SK-N-SH treated with all-trans-retinoic acid at 6 μM for 48 hours (cell line): Measurements from ENCODE around the gene IFI44L.

Experiments
- ATAC-seq: fragments of 200-7000 bp; cut with Tn5 transposase; 3 replicates; pipeline ENCODE4 v1.9.1; 2020; ENCODE audit warnings: mild to moderate bottlenecking, moderate library complexity
- CSDC2 ChIP-seq: fragments of 250-450 bp; sonication (Bioruptor Pico); IDR thresholded peaks from 2 replicates; pipeline ENCODE4 v1.5.0; 2020; ENCODE audit warnings: mild to moderate bottlenecking, moderate library complexity
- ESRRG ChIP-seq: fragments of 250-450 bp; sonication (Bioruptor Pico); IDR thresholded peaks from 2 replicates; pipeline ENCODE4 v1.6.1; 2021; ENCODE audit warnings: mild to moderate bottlenecking
- GLIS3 ChIP-seq: fragments of 250-450 bp; sonication (Bioruptor Pico); IDR thresholded peaks from 2 replicates; pipeline ENCODE4 v1.5.0; 2020; ENCODE audit warnings: mild to moderate bottlenecking, moderate library complexity
- ISL1 ChIP-seq: fragments of 250-450 bp; sonication (Bioruptor Pico); IDR thresholded peaks from 2 replicates; pipeline ENCODE4 v2.1.2; 2022; ENCODE audit warnings: mild to moderate bottlenecking, moderate library complexity
- OSR1 ChIP-seq: fragments of 250-450 bp; sonication (Bioruptor Pico); IDR thresholded peaks from 2 replicates; pipeline ENCODE4 v1.8.0; 2022; ENCODE audit warnings: moderate library complexity, mild to moderate bottlenecking, inconsistent platforms
- PPARA ChIP-seq: fragments of 250-450 bp; sonication (Bioruptor Pico); IDR thresholded peaks from 2 replicates; pipeline ENCODE4 v1.5.0; 2020; ENCODE audit warnings: mild to moderate bottlenecking, borderline replicate concordance
- RARB ChIP-seq: fragments of 250-450 bp; sonication (Bioruptor Pico); IDR thresholded peaks from 2 replicates; pipeline ENCODE4 v1.8.0; 2021; ENCODE audit warnings: mild to moderate bottlenecking, moderate library complexity
- SNAI2 ChIP-seq: fragments of 250-450 bp; sonication (Bioruptor Pico); IDR thresholded peaks from 2 replicates; pipeline ENCODE4 v1.5.0; 2020; ENCODE audit warnings: mild to moderate bottlenecking, moderate library complexity
- TCF4 ChIP-seq: fragments of 250-450 bp; sonication (Bioruptor Pico); IDR thresholded peaks from 2 replicates; pipeline ENCODE4 v1.8.0; 2021; ENCODE audit warnings: mild to moderate bottlenecking, moderate library complexity, borderline replicate concordance
- TOX ChIP-seq: fragments of 250-450 bp; sonication (Bioruptor Pico); IDR thresholded peaks from 2 replicates; pipeline ENCODE4 v1.8.0; 2021; ENCODE audit warnings: mild to moderate bottlenecking, moderate library complexity, borderline replicate concordance
- ZFP3 ChIP-seq: fragments of 250-450 bp; sonication (Bioruptor Pico); IDR thresholded peaks from 2 replicates; pipeline ENCODE4 v1.5.0; 2020; ENCODE audit warnings: mild to moderate bottlenecking, moderate library complexity
- ZFP30 ChIP-seq: fragments of 450-650 bp; formaldehyde crosslinking; IDR thresholded peaks from 2 replicates; pipeline ENCODE4 v1.5.0; 2022; ENCODE audit warnings: mild to moderate bottlenecking, moderate library complexity
- ZNF565 ChIP-seq: fragments of 450-650 bp; formaldehyde crosslinking; conservative IDR thresholded peaks from 2 replicates; pipeline ENCODE4 v1.5.0; 2020; ENCODE audit warnings: low read depth, mild to moderate bottlenecking, moderate library complexity
- ZNF70 ChIP-seq: fragments of 450-650 bp; formaldehyde crosslinking; IDR thresholded peaks from 2 replicates; pipeline ENCODE4 v1.5.0; 2020; ENCODE audit warnings: mild to moderate bottlenecking, moderate library complexity
- ZNF8 ChIP-seq: fragments of 450-650 bp; formaldehyde crosslinking; IDR thresholded peaks from 2 replicates; pipeline ENCODE4 v1.5.0; 2020; ENCODE audit warnings: mild to moderate bottlenecking, moderate library complexity
- TF ChIP-seq, protein P1 (sequence below): fragments of 250-450 bp; sonication (Bioruptor Pico); IDR thresholded peaks from 2 replicates; pipeline ENCODE4 v1.5.0; 2020; ENCODE audit warnings: mild to moderate bottlenecking, moderate library complexity
- TF ChIP-seq, protein P2 (sequence below): fragments of 250-450 bp; sonication (Bioruptor Pico); IDR thresholded peaks from 2 replicates; pipeline ENCODE4 v1.5.1; 2021; ENCODE audit warnings: mild to moderate bottlenecking, moderate library complexity
- TF ChIP-seq, protein P3 (sequence below): fragments of 250-450 bp; sonication (Bioruptor Pico); IDR thresholded peaks from 2 replicates; pipeline ENCODE4 v1.8.0; 2020; ENCODE audit warnings: mild to moderate bottlenecking, moderate library complexity, borderline replicate concordance
- TF ChIP-seq, protein P4 (sequence below): fragments of 250-450 bp; sonication (Bioruptor Pico); IDR thresholded peaks from 2 replicates; pipeline ENCODE4 v1.8.0; 2021; ENCODE audit warnings: low read depth, mild to moderate bottlenecking, moderate library complexity, borderline replicate concordance
- TF ChIP-seq, protein P5 (sequence below): fragments of 250-450 bp; sonication (Bioruptor Pico); IDR thresholded peaks from 2 replicates; pipeline ENCODE4 v1.5.1; 2020; ENCODE audit warnings: low read depth, mild to moderate bottlenecking, moderate library complexity

Gene IFI44L

DNA sequence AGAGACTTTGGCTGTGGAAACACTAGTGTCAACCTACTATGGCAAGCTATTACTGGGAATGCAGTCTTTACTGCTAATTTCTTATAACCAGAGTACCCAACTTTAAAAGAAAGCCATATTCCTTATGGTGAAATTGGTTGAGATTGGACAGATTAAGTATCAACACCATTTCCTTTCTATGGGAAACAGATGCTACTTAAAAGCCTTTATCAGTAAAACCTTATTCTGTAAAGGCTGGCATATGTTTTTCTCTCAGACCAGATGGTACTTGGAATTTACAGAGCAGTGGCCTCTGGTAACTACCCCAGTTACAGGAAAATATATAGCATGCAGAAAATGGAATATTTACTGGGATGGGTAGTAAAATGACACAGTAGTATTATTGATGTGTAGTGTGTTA is 48.2 kb downstream of the IFI44L start:
- TF ChIP-seq TCF4 (CRISPR knock-in tag) (peak; percentile 95), ZNF70 (CRISPR knock-in tag) (peak; percentile 52; the same call in 1 of the 2 replicates), ISL1 (CRISPR knock-in tag) (peak; percentile 16; the same call in 1 of the 2 replicates), ZFP3 (no peak), CSDC2 (CRISPR knock-in tag) (no peak)
- TF ChIP-seq, protein P1, sequence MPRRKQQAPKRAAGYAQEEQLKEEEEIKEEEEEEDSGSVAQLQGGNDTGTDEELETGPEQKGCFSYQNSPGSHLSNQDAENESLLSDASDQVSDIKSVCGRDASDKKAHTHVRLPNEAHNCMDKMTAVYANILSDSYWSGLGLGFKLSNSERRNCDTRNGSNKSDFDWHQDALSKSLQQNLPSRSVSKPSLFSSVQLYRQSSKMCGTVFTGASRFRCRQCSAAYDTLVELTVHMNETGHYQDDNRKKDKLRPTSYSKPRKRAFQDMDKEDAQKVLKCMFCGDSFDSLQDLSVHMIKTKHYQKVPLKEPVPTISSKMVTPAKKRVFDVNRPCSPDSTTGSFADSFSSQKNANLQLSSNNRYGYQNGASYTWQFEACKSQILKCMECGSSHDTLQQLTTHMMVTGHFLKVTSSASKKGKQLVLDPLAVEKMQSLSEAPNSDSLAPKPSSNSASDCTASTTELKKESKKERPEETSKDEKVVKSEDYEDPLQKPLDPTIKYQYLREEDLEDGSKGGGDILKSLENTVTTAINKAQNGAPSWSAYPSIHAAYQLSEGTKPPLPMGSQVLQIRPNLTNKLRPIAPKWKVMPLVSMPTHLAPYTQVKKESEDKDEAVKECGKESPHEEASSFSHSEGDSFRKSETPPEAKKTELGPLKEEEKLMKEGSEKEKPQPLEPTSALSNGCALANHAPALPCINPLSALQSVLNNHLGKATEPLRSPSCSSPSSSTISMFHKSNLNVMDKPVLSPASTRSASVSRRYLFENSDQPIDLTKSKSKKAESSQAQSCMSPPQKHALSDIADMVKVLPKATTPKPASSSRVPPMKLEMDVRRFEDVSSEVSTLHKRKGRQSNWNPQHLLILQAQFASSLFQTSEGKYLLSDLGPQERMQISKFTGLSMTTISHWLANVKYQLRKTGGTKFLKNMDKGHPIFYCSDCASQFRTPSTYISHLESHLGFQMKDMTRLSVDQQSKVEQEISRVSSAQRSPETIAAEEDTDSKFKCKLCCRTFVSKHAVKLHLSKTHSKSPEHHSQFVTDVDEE (CRISPR knock-in tag): peak; percentile 41; the same call in 1 of the 2 replicates
- peak; percentile 56; the same call in 2 of the 3 replicates for ATAC-seq

DNA sequence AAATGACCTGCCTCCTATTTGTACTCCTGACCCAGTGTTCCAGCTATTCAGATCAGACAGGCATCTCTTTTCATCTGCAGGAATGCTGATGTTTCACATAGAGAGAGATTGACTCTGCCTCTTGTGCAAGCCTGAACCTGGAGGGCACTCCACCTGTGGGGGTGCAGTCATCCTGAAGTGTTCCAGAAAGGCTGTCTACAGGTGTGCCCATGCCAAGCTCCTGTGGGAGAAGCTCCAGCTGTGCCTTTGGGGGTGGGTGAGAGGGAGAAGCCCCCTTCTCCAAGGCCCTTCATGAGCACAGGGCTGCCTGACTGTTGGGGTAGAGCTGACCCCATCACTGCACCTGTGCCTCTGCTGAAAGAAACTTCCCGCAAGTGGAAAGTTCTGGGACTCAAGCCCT is 52.2 kb downstream of the IFI44L start:
- TF ChIP-seq TOX (CRISPR knock-in tag) (no peak), ZNF8 (CRISPR knock-in tag) (no peak), ISL1 (CRISPR knock-in tag) (no peak), ESRRG (CRISPR knock-in tag) (no peak), PPARA (CRISPR knock-in tag) (no peak), ZFP30 (CRISPR knock-in tag) (no peak), ZNF70 (CRISPR knock-in tag) (no peak), RARB (no peak), SNAI2 (CRISPR knock-in tag) (no peak), CSDC2 (CRISPR knock-in tag) (no peak), TCF4 (CRISPR knock-in tag) (no peak), OSR1 (CRISPR knock-in tag) (no peak), ZNF565 (no peak), GLIS3 (CRISPR knock-in tag) (no peak)
- TF ChIP-seq, protein P1 (CRISPR knock-in tag): no peak
- TF ChIP-seq, protein P2, sequence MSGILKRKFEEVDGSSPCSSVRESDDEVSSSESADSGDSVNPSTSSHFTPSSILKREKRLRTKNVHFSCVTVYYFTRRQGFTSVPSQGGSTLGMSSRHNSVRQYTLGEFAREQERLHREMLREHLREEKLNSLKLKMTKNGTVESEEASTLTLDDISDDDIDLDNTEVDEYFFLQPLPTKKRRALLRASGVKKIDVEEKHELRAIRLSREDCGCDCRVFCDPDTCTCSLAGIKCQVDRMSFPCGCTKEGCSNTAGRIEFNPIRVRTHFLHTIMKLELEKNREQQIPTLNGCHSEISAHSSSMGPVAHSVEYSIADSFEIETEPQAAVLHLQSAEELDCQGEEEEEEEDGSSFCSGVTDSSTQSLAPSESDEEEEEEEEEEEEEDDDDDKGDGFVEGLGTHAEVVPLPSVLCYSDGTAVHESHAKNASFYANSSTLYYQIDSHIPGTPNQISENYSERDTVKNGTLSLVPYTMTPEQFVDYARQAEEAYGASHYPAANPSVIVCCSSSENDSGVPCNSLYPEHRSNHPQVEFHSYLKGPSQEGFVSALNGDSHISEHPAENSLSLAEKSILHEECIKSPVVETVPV (CRISPR knock-in tag): no peak
- TF ChIP-seq, protein P3, sequence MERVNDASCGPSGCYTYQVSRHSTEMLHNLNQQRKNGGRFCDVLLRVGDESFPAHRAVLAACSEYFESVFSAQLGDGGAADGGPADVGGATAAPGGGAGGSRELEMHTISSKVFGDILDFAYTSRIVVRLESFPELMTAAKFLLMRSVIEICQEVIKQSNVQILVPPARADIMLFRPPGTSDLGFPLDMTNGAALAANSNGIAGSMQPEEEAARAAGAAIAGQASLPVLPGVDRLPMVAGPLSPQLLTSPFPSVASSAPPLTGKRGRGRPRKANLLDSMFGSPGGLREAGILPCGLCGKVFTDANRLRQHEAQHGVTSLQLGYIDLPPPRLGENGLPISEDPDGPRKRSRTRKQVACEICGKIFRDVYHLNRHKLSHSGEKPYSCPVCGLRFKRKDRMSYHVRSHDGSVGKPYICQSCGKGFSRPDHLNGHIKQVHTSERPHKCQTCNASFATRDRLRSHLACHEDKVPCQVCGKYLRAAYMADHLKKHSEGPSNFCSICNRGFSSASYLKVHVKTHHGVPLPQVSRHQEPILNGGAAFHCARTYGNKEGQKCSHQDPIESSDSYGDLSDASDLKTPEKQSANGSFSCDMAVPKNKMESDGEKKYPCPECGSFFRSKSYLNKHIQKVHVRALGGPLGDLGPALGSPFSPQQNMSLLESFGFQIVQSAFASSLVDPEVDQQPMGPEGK (CRISPR knock-in tag): no peak
- TF ChIP-seq, protein P4, sequence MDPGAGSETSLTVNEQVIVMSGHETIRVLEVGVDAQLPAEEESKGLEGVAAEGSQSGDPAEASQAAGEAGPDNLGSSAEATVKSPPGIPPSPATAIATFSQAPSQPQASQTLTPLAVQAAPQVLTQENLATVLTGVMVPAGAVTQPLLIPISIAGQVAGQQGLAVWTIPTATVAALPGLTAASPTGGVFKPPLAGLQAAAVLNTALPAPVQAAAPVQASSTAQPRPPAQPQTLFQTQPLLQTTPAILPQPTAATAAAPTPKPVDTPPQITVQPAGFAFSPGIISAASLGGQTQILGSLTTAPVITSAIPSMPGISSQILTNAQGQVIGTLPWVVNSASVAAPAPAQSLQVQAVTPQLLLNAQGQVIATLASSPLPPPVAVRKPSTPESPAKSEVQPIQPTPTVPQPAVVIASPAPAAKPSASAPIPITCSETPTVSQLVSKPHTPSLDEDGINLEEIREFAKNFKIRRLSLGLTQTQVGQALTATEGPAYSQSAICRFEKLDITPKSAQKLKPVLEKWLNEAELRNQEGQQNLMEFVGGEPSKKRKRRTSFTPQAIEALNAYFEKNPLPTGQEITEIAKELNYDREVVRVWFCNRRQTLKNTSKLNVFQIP: no peak
- TF ChIP-seq, protein P5, sequence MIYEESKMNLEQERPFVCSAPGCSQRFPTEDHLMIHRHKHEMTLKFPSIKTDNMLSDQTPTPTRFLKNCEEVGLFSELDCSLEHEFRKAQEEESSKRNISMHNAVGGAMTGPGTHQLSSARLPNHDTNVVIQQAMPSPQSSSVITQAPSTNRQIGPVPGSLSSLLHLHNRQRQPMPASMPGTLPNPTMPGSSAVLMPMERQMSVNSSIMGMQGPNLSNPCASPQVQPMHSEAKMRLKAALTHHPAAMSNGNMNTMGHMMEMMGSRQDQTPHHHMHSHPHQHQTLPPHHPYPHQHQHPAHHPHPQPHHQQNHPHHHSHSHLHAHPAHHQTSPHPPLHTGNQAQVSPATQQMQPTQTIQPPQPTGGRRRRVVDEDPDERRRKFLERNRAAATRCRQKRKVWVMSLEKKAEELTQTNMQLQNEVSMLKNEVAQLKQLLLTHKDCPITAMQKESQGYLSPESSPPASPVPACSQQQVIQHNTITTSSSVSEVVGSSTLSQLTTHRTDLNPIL: no peak
- TF ChIP-seq, all 23 proteins: peak for 0
- no peak for ATAC-seq
